Anterior cingulate cortex (tissue), 58 donors: ENCODE measurements around the gene LPCAT1.
A peak's percentile ranks its signal among the peaks of the same experiment; 100 is the strongest.

Experiments
- DNase-seq, 58 donors: peaks; one replicate each; lab custom pipeline; 2025; lab: John Stamatoyannopoulos, UW

Gene LPCAT1

DNA sequence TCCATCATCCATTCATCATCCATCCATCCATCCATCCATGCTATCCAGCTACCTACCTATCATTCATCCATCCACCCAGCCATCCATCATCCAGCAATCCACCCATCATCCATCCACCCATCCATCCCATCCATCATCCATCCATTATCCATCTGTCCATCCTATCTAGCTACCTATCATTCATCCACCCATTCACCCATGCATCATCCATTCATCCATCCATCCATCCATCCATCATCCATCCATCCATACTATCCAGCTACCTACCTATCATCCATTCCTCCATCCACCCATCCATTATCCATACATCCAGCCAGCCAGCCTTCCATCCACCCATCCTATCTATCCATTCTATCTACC is 104.9 kb downstream of the LPCAT1 start:
- DNase-seq: no peak

DNA sequence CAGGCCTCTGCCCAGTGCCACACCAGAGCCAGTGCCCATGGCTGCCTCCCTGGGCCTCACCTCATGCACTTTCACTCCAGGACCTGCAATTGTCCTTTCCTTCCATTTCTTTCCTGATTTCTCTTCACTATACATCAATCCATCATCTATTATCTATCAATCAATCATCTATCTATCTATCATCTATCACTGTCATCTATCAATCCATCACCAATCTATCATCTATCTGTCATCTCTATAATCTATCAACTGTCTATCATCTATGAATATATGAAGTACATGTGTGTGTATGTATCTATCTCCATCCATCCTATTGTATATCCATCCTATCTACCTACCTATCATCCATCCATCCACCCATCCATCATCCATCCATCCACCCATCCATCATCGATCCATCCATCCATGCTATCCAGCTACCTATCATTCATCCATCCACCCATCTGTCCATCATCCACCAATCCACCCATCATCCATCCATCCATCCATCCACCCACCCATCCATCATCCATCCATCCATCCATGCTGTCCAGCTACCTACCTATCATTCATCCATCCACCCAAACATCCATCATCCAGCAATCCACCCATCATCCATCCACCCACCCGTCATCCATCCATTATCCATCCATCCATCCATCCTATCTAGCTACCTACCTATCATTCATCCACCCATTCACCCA is 105.4 kb downstream of the LPCAT1 start:
- no peak for DNase-seq

DNA sequence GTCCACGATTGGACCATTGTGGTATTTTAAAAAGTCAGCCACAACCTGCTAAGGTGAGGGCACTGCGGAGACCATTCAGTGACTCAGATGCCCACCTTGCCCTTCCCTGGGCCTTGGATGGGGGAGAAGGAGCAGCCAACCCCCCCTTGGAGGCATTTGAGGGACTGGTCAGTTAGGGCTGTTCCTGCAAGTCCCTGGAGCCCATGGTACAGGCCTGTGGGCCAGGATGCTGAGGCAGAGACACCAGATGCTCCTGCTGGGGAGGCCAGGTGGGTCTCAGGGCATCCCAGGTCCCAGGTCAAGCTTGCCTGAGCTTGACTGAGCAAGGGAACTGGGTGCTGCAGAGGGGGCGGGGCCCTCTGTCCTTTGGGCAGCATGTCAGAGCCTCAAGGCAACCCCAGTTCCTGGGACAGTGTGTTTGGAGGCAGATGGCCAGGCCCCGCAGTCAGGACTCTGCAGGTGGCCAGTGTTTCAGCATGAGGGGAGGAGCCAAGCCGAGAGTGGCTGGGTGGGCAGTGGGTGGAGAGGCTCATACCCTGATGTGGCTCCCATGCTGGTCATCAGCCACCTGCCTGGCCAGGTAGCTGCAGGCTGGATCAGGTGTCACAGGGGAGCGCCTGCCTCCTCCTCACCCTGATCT is 106.1 kb downstream of the LPCAT1 start:
- DNase-seq: no peak

DNA sequence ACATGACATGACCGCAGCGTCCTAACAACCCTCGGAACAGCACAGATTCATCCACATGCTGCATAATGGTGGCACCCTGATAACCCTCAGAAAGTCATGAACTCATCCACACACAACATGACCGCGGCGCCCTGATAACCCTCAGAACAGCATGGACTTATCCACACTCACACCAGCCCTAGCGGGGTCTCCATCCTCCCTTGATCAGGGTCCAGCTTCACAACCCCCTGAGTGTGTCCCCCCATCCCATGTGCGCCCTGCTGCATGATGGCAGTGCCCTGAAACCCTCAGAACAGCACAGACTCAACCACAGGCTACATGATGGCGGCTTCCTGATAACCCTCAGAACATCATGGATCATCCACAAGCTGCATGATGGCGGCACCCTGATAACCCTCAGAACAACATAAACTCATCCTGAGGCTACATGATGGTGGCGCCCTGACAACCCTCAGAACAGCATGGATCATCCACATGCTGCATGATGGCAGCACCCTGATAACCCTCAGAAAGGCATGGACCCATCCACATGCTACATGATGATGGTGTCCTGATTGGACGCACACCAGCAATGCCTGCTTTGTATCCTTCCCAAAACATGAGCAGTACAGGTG is 106.8 kb downstream of the LPCAT1 start:
- DNase-seq: no peak

DNA sequence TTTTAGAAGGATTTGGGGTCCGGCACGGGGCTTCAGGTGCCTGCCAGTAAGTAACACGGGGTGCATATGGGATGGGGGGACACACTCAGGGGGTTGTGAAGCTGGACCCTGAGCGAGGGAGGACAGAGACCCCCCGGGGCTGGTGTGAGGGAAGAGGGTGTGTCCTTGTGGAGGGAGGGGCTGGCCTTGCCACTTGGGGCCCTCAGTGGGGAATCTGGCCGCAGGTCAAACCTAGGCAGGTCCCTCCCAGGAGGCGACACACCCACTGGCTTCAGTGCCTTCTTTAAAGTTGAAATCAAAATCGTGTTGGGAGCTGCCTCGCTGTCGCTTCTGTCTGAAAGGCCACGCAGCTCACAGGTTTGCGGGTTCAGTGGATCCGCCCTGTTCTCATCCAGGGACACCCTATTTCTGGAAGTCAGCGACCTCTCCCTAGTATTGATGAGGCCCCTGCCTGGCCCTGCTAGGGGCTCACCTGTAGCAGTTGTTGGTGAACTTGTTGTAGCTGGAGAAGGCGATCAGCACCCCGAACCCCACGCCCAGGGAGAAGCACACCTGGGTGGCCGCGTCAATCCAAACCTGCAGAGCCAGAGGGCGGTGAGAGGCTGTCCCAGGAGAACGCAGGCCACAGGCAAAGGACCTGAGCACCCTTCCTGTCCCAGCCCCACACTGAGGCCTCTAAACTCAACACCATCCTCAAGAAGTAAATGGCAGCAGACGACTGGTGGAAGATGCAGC is 108.0 kb downstream of the LPCAT1 start:
- DNase-seq: no peak

DNA sequence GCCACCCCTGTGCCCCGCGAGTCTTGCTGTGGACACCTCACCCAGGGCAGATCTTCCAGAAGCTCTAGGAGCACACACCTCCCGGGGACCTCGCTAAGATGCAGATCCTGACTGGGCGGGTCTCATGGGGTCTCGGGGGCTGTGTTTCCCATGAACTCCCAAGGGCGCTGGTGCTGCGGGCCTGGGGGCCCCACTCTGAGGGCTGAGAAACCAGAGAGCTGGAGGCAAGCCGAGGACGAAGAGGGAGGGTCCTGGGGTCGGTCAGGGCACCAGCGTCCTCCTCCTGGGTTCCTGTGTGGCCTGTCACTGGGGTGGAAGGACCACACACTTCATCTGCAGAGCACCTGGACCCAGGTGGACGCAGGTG is 108.7 kb downstream of the LPCAT1 start:
- no peak for DNase-seq

DNA sequence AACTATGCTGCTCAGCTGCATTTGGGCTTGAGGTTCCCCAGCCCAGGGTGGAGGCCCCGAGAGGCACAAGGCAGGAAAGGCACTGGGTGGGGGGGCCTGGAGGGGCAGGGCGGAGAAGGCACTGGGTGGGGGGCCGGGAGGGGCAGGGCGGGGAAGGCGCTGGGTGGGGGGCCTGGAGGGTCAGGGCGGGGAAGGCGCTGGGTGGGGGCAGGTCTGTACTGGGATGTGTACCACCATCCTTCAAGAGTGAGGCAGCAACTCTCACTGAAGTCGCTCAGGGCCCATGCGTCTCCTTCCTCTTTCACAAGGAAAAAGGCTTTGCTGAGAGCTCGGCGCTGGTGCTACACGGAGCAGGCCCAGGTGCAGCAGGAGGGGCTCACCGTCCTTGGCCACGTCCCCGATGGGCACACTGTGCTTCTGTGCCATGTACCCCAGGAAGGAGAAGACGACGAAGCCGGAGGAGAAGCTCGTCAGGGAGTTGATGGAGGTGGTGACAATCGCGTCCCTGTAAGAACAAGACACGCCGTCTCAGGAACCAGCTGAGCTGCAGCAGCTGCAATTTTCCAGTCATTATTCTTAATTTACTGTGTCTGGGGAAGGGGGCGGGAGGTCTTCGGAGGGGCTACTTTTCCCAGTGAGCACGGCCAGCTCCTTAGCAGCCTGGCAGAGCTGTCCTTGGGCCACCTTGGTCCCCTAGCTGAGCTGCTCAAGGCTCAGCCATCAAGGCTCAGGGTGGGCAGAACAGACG is 109.3 kb downstream of the LPCAT1 start:
- DNase-seq: peak in 3 of 58 donors; percentile 9 to 11 (median 10)

DNA sequence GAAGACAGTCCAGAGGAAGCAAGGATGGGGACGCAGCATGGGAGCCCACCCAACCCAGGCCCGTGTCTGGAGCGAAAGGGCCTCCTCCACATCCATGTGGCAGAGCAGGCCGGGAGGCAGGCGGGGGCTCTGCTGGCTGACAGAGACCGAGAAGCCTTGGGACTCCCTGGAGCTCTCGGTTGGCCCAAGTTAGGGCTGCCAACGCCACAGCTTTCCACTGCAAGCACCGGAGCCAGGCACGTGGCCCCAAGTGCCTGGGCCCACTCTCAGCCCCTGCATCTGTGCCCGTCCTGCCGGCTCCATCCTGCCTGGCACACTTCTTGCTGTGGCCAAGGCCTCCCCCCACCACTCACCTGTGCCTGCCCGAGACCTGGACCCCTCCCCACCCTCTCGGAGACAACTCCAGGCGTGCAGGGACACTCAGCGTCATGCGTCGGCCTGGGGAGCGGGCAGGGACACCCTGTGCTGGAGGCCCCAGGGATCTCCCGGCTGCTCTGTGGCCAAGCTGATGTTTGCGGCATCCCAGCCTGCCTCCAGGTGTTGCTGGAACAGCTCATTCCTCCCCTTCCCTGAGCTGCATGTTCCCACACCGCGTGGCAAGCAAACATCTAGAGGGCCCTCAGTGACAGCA is 110.0 kb downstream of the LPCAT1 start:
- DNase-seq: no peak

DNA sequence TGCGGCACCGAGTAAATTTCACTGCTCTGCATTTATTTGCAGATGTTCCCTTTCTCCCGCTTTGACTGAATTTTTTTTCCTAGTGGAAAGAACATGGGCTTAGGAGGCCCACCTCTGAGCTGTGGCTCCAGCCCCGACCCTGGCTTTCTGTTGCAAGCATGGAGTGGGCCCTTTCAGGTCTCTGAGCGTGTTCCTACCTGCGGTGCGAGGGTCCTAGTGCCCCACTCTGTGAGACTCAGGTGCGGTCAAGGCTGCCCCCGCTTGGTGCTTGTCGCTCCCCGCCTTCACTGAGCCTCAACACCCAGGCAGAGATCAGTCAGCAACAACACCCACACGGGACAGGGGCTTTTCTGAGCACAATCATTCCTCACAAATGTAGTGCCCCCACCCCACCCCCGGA is 110.5 kb downstream of the LPCAT1 start:
- no peak for DNase-seq

DNA sequence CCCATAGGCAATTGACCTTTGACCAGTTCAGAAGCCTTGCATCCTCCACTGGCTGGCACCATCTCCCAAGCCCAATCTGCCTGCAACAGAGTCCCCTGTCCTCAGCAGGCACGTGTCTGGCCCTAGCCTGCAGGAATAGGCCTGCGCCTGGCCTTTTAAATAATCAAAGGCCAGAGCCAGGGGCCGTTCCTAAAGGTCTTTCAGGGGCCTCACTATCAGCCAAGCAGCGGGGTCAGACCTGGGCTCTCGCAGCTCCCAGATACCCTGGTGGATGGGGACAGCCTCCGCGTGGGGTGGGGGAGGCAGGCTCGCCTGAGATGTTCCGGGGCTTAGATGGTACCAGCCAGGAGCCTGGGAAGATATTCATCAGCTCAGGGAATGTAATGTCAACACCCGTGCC is 111.1 kb downstream of the LPCAT1 start:
- no peak for DNase-seq

DNA sequence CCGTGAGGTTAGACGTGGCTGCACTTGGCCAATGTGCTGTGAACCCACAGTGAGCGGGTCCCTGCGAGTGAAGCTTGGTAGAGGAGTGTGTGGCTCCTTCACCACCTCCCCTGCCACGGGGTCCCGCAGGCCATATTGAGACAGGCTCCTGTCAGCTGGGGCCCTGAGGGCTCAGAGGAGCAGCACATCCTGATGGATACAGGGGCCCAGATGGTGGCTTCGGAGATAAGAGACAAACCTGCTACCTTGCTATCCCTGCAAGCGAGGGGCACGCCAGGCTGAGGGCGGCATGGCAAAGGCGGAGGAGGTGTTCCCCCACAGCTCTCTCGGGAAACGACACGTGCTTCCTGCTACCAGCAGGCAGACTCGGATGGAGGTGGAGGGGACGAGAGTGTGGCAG is 111.6 kb downstream of the LPCAT1 start:
- no peak for DNase-seq
